GM12874 (cell line): ENCODE measurements around the gene KIF26B.

Experiments used
- TF ChIP-seq, protein P1 (sequence below): IDR thresholded peaks from 2 replicates; pipeline ENCODE4 v1.5.1; 2011; ENCODE audit warnings: low read depth, mild to moderate bottlenecking, control low read depth, low read length, moderate library complexity; ENCODE audit not compliant: insufficient read depth

Gene KIF26B

DNA sequence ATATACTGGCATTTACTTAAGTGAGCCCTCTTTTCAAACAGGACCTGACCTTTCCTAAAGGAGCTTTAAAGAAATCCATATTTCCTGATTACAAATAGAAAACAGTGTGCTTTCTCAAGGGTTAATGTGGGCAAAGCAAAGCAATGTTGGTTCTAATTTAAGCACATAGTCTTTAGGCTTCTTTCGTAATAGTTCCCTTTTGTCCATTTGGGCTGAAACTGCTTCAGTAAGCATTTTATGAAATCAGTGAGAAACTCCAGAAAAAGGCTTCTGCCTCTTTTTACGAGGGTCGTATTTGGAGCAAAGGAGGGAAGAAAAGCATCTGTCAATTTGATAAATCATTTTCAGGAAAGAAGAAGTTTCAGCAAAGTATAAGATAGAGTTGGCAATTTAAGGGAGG is 331.2 kb downstream of the KIF26B start:
- TF ChIP-seq, protein P1, sequence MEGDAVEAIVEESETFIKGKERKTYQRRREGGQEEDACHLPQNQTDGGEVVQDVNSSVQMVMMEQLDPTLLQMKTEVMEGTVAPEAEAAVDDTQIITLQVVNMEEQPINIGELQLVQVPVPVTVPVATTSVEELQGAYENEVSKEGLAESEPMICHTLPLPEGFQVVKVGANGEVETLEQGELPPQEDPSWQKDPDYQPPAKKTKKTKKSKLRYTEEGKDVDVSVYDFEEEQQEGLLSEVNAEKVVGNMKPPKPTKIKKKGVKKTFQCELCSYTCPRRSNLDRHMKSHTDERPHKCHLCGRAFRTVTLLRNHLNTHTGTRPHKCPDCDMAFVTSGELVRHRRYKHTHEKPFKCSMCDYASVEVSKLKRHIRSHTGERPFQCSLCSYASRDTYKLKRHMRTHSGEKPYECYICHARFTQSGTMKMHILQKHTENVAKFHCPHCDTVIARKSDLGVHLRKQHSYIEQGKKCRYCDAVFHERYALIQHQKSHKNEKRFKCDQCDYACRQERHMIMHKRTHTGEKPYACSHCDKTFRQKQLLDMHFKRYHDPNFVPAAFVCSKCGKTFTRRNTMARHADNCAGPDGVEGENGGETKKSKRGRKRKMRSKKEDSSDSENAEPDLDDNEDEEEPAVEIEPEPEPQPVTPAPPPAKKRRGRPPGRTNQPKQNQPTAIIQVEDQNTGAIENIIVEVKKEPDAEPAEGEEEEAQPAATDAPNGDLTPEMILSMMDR, result no peak

DNA sequence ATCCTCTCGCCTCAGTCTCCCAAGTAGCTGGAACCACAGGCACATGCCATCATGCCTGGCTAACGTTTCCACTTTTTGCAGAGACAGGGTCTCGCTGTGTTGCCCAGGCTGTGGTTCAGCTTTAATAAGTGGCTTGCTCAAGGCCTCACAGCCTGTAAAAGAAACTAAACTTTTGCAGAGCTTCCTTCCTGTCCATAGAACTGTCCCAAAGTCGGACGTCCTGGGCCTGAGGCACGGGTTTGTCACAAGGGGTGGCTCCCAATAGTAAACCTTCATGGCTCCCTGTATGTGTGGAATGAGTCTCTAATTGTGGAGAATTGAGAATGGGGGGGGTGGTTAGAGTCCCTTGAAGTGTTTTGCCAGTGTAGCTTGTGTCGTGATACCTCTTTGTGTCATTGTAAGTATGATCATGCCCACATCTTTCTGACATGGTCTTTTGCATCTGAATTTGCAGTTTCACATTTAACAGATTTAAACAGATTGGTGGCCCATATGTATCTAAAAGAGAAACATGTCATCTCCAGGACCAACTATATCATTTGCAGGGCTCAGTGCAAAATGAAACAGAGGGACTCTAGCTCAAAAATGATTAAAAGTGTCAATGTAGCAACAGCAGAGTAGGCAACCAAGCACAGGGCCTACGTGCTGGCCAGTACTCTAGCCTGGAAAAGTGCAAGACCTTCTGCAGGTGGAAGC is 332.1 kb downstream of the KIF26B start:
- TF ChIP-seq, protein P1, result no peak

DNA sequence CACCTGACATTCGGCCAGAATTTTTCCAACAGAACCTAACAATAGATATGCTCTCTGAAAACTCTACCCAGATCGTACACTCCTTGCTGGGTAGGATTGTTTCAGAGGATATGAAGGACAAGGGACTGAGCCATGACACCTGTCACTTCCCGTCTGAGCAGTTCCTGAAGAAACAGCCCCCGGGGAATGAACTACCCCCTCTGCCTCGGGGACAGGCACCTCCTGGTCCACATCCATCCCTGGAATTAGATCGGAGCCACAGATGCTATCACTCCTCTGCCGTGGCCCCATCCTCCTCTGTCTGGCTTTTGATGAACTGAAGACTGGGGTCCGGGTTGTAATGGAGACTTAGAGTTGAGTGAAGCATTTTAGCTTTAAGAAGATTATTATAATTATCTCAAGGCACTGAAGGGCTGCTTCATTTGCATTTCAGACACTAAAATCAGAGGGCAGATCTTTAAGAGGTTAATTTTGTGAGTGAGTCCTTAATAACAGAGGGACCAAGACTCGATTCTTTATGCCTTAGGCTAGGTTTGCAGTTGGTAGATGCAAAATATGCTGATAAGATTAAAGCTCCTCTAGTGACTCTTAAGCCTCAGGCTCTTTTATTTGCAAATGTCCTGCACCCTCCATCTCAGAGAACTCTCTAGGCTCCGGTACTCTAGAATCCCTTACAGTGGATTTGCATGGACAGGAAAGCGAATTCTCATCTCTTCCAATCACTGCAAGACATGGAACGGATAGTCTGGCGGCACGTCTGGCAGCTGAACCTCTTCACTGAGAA is 333.8 kb downstream of the KIF26B start:
- TF ChIP-seq, protein P1, result no peak

DNA sequence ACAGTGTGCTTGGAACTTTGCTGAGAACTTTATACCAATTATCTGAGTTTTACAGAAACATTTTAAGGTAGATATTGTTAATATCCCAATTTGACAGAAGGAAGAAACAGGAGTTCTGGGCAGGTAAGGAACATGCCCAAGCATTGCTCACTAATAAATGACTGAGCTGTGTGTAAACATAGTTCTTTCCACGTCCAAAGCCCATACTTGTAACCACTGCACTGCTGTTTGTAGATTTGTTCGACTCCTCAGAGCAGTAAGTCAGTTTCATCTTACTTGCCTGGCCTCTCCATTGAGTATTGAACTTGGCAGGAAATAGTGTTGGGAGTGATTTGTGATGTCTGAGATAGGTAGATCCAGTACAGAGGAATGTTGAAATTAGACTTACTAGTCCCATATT is 335.1 kb downstream of the KIF26B start:
- TF ChIP-seq, protein P1, result no peak

DNA sequence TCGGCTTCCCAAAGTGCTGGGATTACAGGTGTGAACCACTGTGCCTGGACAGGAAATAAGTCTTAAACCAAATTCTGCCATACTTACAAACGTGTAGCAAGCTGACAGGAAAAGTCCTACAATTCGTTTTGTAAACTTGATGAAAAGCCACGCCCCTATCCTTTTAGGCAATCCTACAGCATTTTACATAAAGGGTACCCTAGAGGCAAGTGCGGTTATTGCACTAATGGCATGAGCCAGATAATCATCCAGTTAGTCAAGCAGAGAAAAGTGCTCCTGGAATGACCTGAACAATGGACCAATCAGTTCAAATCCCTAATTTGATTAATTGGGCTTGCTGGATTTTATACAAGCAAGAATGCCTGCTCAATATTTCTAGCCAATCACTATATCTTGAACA is 338.2 kb downstream of the KIF26B start:
- TF ChIP-seq, protein P1, result peak; percentile 24; the same call in 1 of the 2 replicates

DNA sequence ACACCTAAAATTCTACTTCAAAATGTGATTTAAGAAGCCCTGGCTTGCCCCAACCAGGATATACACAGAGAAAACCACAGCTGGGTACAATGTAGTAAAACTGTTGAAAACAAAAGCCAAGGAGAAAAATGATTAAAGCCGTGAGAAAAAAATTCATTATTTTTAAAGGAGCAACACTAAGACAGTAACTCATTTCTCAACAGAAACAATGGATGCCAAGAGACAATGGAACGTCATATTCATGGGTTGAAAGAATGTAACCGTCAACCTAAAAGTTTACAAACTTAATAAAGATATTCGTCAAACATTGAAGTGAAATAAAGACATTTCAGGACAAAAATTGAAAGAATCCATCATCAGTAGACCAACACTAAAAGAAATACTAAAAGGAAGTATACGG is 340.9 kb downstream of the KIF26B start:
- TF ChIP-seq, protein P1, result no peak

DNA sequence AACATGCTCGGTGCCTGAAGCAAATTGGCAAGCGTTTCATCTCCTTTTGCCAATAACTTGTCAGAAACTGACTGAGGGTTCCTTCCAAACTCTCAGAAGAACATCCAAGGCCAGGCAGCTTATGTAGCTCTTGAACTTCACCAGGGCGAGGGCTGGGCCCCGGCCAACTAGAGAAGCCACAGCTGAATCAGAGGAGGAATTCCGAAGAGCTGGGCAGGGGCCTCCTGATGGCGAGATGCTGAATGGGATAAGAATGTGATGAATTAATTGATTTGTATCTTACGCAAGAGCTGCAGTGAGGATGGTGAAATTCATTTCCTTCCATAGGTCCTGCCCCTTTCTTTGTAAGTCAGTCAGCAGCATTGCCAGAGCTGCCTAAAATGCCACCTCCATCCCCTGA is 345.8 kb downstream of the KIF26B start:
- TF ChIP-seq, protein P1, result no peak
